OCI-LY1 (cell line): ENCODE data around the gene OSBPL6.
A peak's percentile ranks its signal among the peaks of the same experiment; 100 is the strongest.

Source experiments
- H2AFZ ChIP-seq: fragments of 200-600 bp; sonication (generic), shearing (Covaris generic); 2 replicates; pipeline ENCODE4 v1.6.0; 2014; ENCODE audit warnings: antibody characterized with exemption, mild to moderate bottlenecking, low read length
- H3F3A ChIP-seq: fragments of 200-600 bp; sonication (generic), shearing (Covaris generic); 2 replicates; pipeline ENCODE4 v1.6.0; 2014; ENCODE audit warnings: mild to moderate bottlenecking, antibody characterized with exemption, low read length, moderate library complexity; ENCODE audit not compliant: insufficient read depth
- H3K27ac ChIP-seq: fragments of 200-600 bp; sonication (generic); 2 replicates; pipeline ENCODE4 v1.5.1; 2014; ENCODE audit warnings: low read length, mixed run types, mild to moderate bottlenecking, low read depth; ENCODE audit not compliant: poor library complexity, severe bottlenecking
- H3K27me3 ChIP-seq: fragments of 200-600 bp; sonication (generic); 2 replicates; pipeline ENCODE4 v1.6.0; 2014; ENCODE audit warnings: antibody characterized with exemption, mild to moderate bottlenecking, low read length, moderate library complexity; ENCODE audit not compliant: insufficient read depth
- H3K36me3 ChIP-seq: fragments of 200-600 bp; sonication (generic); 2 replicates; pipeline ENCODE4 v1.6.1; 2014; ENCODE audit warnings: mild to moderate bottlenecking, antibody characterized with exemption, low read length, moderate library complexity, mixed read lengths; ENCODE audit not compliant: insufficient read depth
- H3K4me1 ChIP-seq: fragments of 200-600 bp; sonication (generic); 2 replicates; pipeline ENCODE4 v1.5.1; 2014; ENCODE audit warnings: mild to moderate bottlenecking, low read length, moderate library complexity; ENCODE audit not compliant: insufficient read depth, severe bottlenecking
- H3K4me2 ChIP-seq: fragments of 200-600 bp; sonication (generic), shearing (Covaris generic); 2 replicates; pipeline ENCODE4 v1.6.1; 2014; ENCODE audit warnings: low read length
- H3K4me3 ChIP-seq: fragments of 200-600 bp; sonication (generic); 2 replicates; pipeline ENCODE4 v1.5.1; 2014; ENCODE audit warnings: low read length, low read depth, mild to moderate bottlenecking, mixed read lengths; ENCODE audit not compliant: poor library complexity, severe bottlenecking
- H3K79me2 ChIP-seq: fragments of 200-600 bp; shearing (Covaris generic); 2 replicates; pipeline ENCODE4 v1.6.1; 2016; ENCODE audit warnings: mixed run types, low read length, mixed read lengths; ENCODE audit not compliant: insufficient read depth
- H3K9ac ChIP-seq: fragments of 200-600 bp; sonication (generic), shearing (Covaris generic); 2 replicates; pipeline ENCODE4 v1.6.1; 2014; ENCODE audit warnings: mild to moderate bottlenecking, low read length, mixed read lengths
- H3K9me2 ChIP-seq: fragments of 200-600 bp; sonication (generic), shearing (Covaris generic); 2 replicates; pipeline ENCODE4 v1.6.1; 2014; ENCODE audit warnings: low read depth, mild to moderate bottlenecking, low read length, mixed read lengths
- H3K9me3 ChIP-seq: fragments of 200-600 bp; shearing (Covaris generic); 2 replicates; pipeline ENCODE4 v1.6.1; 2014; ENCODE audit warnings: low read length, mixed read lengths
- H4K20me1 ChIP-seq: fragments of 200-600 bp; sonication (generic), shearing (Covaris generic); 2 replicates; pipeline ENCODE4 v1.6.0; 2016; ENCODE audit warnings: mild to moderate bottlenecking, low read length; ENCODE audit not compliant: insufficient read depth
- EZH2 ChIP-seq: fragments of 200-600 bp; sonication (generic), shearing (Covaris generic); IDR thresholded peaks from 2 replicates; pipeline ENCODE4 v1.8.0; 2017; ENCODE audit warnings: borderline replicate concordance, mixed run types, mild to moderate bottlenecking, antibody characterized with exemption, low read length, moderate library complexity, mixed read lengths
- TF ChIP-seq, protein P1 (sequence below): fragments of 200-600 bp; sonication (generic), shearing (Covaris generic); IDR thresholded peaks from 2 replicates; pipeline ENCODE4 v1.5.1; 2017; ENCODE audit warnings: mild to moderate bottlenecking, antibody characterized with exemption, low read length, moderate library complexity, mixed read lengths

Gene OSBPL6

DNA sequence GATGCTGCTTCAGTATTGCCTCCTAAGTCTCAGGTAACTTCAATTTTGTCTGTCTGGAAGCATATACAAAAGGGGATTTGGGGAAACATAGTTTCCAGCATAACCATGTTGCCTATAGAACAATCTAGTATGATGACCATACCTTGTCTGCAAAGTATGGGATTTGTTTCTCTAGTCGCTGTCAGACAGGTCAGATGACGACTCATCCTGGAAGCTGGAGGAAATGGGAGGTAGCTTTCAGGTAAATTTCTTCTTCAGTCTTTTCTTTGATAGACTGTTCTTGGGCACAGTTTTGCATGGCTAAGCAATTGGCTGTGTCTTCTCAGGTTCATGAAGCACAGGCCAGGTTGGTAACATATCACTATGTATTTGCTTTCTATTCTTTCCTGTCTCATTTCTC lies 2.8 kb upstream of the OSBPL6 start:
- Histone ChIP-seq H2AFZ (no peak overlapping the region), H3K27me3 (no peaks in the 10 kb centered on the region), H3K4me2 (peak overlapping the region; percentile 14; the same call in 1 of the 2 replicates), H3K4me3 (no peak overlapping the region), H3K4me1 (peaks cover 15% of the 10 kb centered on the region), H3F3A (no peaks in the 10 kb centered on the region), H3K9me3 (no peaks in the 10 kb centered on the region), H3K9ac (no peak overlapping the region), H3K27ac (no peak overlapping the region), H4K20me1 (no peaks in the 10 kb centered on the region), H3K9me2 (no peaks in the 10 kb centered on the region), H3K36me3 (no peaks in the 10 kb centered on the region), H3K79me2 (no peaks in the 10 kb centered on the region)
- no peak for TF ChIP-seq EZH2
- TF ChIP-seq, protein P1, sequence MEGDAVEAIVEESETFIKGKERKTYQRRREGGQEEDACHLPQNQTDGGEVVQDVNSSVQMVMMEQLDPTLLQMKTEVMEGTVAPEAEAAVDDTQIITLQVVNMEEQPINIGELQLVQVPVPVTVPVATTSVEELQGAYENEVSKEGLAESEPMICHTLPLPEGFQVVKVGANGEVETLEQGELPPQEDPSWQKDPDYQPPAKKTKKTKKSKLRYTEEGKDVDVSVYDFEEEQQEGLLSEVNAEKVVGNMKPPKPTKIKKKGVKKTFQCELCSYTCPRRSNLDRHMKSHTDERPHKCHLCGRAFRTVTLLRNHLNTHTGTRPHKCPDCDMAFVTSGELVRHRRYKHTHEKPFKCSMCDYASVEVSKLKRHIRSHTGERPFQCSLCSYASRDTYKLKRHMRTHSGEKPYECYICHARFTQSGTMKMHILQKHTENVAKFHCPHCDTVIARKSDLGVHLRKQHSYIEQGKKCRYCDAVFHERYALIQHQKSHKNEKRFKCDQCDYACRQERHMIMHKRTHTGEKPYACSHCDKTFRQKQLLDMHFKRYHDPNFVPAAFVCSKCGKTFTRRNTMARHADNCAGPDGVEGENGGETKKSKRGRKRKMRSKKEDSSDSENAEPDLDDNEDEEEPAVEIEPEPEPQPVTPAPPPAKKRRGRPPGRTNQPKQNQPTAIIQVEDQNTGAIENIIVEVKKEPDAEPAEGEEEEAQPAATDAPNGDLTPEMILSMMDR = no peak

DNA sequence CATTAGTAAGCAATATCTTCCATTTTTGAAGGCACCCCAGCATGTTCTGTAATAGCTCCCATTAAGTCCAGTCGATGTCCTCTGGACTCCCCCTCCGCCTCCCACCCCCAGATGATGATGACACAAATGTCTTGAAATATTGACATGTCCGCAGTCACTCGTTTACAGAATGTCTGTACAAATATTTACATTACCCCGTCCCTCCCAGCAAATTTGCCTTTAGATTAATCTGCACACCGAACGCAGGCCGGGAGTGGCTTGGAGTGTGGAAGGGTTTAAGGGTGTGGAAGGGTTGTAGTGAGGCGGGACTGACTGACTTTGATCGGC lies 853 bp upstream of the OSBPL6 start:
- TF ChIP-seq, protein P1 = no peak
- no peak for TF ChIP-seq EZH2
- Histone ChIP-seq H3K4me2 (peak overlapping the region; percentile 67), H3K4me3 (peak overlapping the region; percentile 62), H4K20me1 (no peaks in the 10 kb centered on the region), H3K36me3 (no peaks in the 10 kb centered on the region), H3K9me3 (no peaks in the 10 kb centered on the region), H3F3A (no peaks in the 10 kb centered on the region), H3K9me2 (no peaks in the 10 kb centered on the region), H3K27me3 (no peaks in the 10 kb centered on the region), H3K27ac (no peak overlapping the region), H3K4me1 (peaks cover 15% of the 10 kb centered on the region), H3K9ac (no peak overlapping the region; the same call in 1 of the 2 replicates), H3K79me2 (no peaks in the 10 kb centered on the region), H2AFZ (no peak overlapping the region)

DNA sequence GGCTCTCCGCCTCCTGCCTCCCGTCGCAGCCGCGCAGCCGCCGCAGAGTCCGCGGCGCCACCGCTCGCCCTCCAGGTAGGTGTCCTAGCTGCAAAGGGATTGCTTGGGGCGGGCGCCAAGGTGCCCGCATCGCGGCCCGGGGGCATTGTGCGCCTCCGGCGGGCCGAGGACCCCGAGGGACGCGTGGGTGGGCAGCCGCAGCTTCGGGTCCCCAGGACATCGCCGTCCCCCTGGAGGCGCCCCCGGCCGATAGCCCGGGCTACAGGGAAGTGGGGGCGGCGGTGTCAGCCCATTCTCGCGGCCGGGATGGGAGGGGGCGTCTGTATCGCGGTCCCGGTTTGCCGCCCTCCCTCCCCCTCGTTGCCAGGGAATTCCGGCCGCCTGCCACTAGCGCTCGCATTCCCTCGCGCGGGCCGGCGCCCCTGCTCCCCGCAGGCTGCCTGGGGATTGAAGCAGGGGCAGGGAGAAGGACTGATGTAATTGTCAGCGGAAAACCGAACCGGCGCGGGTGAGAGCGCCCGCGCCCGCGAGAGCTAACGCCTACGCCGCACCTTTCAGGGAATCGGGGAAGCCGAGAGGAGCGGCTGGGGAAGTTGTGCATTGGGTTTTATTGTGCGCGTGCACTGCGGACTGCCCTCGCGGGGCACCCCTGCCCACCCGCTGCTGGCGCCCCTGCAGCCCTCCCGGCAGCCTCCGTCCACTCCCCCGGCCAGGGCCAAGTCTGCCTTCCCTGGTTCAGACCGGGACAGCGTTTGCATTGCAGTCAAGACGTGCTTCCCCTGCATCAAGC lies 483 bp downstream of the OSBPL6 start:
- no peaks in the 10 kb centered on the region for H3K27me3 ChIP-seq

More for the DNA sequence above, 483 bp downstream of the OSBPL6 start:
- Histone ChIP-seq H3K27ac (no peak overlapping the region), H3K36me3 (no peaks in the 10 kb centered on the region), H4K20me1 (no peaks in the 10 kb centered on the region), H3K9me3 (no peaks in the 10 kb centered on the region), H2AFZ (no peak overlapping the region), H3K9me2 (no peaks in the 10 kb centered on the region), H3K4me2 (peak overlapping the region; percentile 67), H3F3A (no peaks in the 10 kb centered on the region), H3K4me3 (peak overlapping the region; percentile 62), H3K9ac (peak overlapping the region; percentile 28; the same call in 1 of the 2 replicates), H3K79me2 (no peaks in the 10 kb centered on the region), H3K4me1 (peaks cover 15% of the 10 kb centered on the region)
- no peak for TF ChIP-seq EZH2
- TF ChIP-seq, protein P1 = no peak
